HUES64 (cell line): ENCODE data around the gene SLC39A1.
A peak's percentile ranks its signal among the peaks of the same experiment; 100 is the strongest.
"Not testable (repeated sequence)": the region's sequence is repeated elsewhere in the genome, so short reads cannot be mapped to it uniquely, and the experiment has no call there.

Source experiments
- H3K27ac ChIP-seq: 2 replicates; pipeline ENCODE4 v1.7.0; 2013; ENCODE audit warnings: low read depth, low read length, inconsistent platforms
- H3K27me3 ChIP-seq: 2 replicates; pipeline ENCODE4 v1.6.1; 2013; ENCODE audit warnings: mild to moderate bottlenecking, low read length; ENCODE audit not compliant: insufficient read depth
- H3K36me3 ChIP-seq: 2 replicates; pipeline ENCODE4 v1.6.1; 2013; ENCODE audit warnings: mild to moderate bottlenecking, low read length; ENCODE audit not compliant: insufficient read depth
- H3K4me1 ChIP-seq: 2 replicates; pipeline ENCODE4 v1.6.1; 2013; ENCODE audit warnings: mild to moderate bottlenecking, low read length, moderate library complexity; ENCODE audit not compliant: insufficient read depth
- H3K4me3 ChIP-seq: 2 replicates; pipeline ENCODE4 v1.5.1; 2013; ENCODE audit warnings: mild to moderate bottlenecking, low read length, moderate library complexity
- H3K9ac ChIP-seq: 2 replicates; pipeline ENCODE4 v1.6.1; 2013; ENCODE audit warnings: mild to moderate bottlenecking, low read depth, low read length
- H3K9me3 ChIP-seq: 2 replicates; pipeline ENCODE4 v1.6.1; 2013; ENCODE audit warnings: low read depth, low read length; ENCODE audit not compliant: insufficient read depth
- WGBS: fragments of 150-250, 120-280 bp; methylation state at CpG from one replicate; pipeline ENCODE4 v1.1.7; 2013; ENCODE audit warnings: missing lambda C conversion rate; 5-methylcytosine and 5-hydroxymethylcytosine counted together

The SLC39A1 gene

DNA sequence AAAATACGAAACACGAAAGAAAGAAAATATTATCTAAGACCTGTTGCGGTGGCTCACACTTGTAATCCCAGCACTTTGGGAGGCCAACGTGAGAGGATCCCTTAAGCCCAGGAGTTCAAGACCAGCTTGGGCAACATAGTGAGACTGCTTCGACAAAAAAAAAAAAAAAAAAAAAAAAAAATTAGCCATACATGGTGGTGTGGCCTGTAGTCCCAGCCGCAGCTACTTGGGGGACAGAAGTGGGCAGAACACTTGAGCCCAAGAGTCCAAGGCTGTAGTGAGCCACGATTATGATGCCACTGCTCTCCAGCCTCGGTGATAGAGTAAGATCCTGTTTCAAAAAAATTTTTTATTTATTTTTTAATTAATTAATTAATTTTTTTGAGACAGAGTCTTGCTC, 24.3 kb upstream of the SLC39A1 start:
- Histone ChIP-seq H3K4me3 (no peak overlapping the region), H3K27ac (no peak overlapping the region)
- WGBS: 89% methylated on average over 8 of the region's 8 CpGs

GRCh38 chr1:153985941-153986761, 22.8 kb upstream of the SLC39A1 start, which contains the start of gene RAB13:
RAB13 (minus strand) TSS chr1:153986339; CDS start chr1:153986236, 103 bp downstream.
- Histone ChIP-seq H3K4me3 (peak within 1 kb of the TSS; percentile 89), H3K4me1 (peaks cover 8% of the 10 kb centered on the region; the same call in 1 of the 2 replicates), H3K27ac (peak within 1 kb of the TSS; percentile 76), H3K9me3 (no peaks in the 10 kb centered on the region), H3K36me3 (peaks cover 30% of the 10 kb centered on the region), H3K27me3 (no peaks in the 10 kb centered on the region), H3K9ac (peak within 1 kb of the TSS; percentile 83)
- WGBS: 2% methylated on average over 31 of the region's 32 CpGs

More for the DNA sequence above, 24.3 kb upstream of the SLC39A1 start:
- Histone ChIP-seq H3K9me3 (no peaks in the 10 kb centered on the region), H3K4me1 (peaks cover 12% of the 10 kb centered on the region; the same call in 1 of the 2 replicates), H3K36me3 (peaks cover 30% of the 10 kb centered on the region), H3K27me3 (no peaks in the 10 kb centered on the region), H3K9ac (no peak overlapping the region)

DNA sequence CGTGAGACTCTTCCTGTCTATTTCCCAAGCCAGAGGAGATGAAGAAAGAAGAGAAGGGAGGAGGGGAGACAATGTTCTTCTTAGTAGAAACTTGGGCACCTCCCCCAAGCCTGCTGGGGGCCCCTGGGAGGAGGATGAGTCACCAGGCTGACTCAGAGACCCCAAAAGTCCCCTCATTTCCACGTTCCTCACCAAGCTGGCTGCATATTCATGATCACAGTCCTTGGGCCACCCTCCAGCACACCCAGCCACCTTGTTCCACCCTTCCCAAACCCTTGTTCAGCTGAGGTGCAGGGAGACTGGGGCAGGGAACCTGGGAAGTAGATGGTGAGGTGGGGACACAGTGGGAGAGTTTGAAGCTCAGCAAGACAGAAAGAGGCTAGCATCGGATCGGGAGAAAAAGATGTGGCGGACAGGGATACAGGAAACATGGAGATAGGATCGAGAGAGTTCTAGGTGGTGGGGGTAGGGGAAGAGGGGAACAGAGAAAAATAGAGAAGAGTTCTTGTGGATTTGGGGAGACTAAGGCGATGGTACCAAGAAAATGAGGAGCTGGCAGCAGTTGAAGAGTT, 22.1 kb upstream of the SLC39A1 start:
- Histone ChIP-seq H3K27ac (peak overlapping the region; percentile 76), H3K9me3 (no peaks in the 10 kb centered on the region), H3K36me3 (peaks cover 36% of the 10 kb centered on the region), H3K4me3 (peak overlapping the region; percentile 89), H3K4me1 (peaks cover 8% of the 10 kb centered on the region; the same call in 1 of the 2 replicates), H3K9ac (peak overlapping the region; percentile 83), H3K27me3 (no peaks in the 10 kb centered on the region)
- 3% methylated on average over 6 of the region's 7 CpGs for WGBS

DNA sequence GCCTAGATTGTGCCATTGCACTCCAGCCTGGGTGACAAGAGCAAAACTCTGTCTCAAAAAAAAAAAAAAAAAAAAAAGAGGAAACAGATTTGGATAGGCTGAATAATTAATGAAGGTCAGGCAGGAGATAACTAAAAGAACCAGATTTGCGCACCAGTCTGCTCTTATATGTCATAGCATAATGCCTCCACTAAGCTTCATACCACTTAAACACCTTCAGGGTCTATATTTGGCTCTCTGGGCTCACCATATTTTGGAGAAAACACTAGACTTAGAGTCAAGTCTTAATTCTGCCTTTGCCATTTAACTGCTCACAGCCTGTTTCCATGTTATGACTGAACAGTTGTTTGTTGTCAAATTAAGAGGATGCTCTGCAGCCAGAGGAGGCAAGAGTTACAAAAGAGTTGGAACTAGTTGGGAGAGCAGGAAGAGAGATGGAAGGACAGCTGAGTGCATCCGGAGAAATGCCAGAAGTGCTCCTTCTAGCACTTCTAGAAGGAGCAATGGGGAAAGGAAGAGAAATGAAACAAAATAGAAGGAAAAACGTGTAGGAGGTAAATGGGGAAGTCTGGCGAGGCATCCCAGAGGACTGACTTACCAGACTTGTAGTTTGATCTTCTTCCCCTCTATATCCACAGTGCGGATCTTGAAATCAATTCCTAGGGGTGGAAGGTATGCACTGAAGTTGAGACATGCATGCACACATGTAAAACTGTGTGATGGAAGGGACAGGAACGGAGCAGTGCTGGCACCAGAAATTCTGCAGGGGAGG, 21.0 kb upstream of the SLC39A1 start:
- Histone ChIP-seq H3K9ac (no peak overlapping the region), H3K36me3 (peaks cover 43% of the 10 kb centered on the region), H3K9me3 (no peaks in the 10 kb centered on the region), H3K27ac (no peak overlapping the region; the same call in 1 of the 2 replicates), H3K4me1 (peaks cover 8% of the 10 kb centered on the region; the same call in 1 of the 2 replicates), H3K4me3 (peak overlapping the region; percentile 89), H3K27me3 (no peaks in the 10 kb centered on the region)
- WGBS: 75% methylated on average over 6 of the region's 6 CpGs

GRCh38 chr1:153981735-153982134, 18.4 kb upstream of the SLC39A1 start:
- H3K27me3 ChIP-seq, H3K27ac ChIP-seq, H3K9ac ChIP-seq, H3K9me3 ChIP-seq, H3K4me1 ChIP-seq, H3K4me3 ChIP-seq: not testable (repeated sequence)
- peaks cover 51% of the 10 kb centered on the region for H3K36me3 ChIP-seq
- WGBS: 89% methylated on average over 2 of the region's 2 CpGs

DNA sequence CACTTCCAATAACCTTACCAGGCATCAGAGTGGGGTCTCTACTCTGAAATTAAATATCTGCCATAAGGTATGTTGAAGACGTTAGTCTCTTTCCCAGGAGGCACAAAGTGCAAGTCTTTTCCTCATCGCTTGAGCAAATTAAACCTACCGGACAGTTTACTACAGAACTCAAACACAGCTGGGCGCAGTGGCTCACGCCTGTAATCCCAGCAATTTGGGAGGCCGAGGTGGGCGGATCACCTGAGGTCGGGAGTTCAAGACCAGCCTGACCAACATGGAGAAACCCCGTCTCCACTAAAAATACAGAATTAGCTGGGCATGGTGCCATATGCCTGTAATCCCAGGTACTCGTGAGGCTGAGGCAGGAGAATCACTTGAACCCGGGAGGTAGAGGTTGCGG, 15.8 kb upstream of the SLC39A1 start:
- H3K27ac ChIP-seq, H3K9ac ChIP-seq, H3K27me3 ChIP-seq, H3K4me3 ChIP-seq, H3K4me1 ChIP-seq, H3K9me3 ChIP-seq: not testable (repeated sequence)
- peaks cover 65% of the 10 kb centered on the region for H3K36me3 ChIP-seq
- WGBS: 97% methylated on average over 12 of the region's 12 CpGs

DNA sequence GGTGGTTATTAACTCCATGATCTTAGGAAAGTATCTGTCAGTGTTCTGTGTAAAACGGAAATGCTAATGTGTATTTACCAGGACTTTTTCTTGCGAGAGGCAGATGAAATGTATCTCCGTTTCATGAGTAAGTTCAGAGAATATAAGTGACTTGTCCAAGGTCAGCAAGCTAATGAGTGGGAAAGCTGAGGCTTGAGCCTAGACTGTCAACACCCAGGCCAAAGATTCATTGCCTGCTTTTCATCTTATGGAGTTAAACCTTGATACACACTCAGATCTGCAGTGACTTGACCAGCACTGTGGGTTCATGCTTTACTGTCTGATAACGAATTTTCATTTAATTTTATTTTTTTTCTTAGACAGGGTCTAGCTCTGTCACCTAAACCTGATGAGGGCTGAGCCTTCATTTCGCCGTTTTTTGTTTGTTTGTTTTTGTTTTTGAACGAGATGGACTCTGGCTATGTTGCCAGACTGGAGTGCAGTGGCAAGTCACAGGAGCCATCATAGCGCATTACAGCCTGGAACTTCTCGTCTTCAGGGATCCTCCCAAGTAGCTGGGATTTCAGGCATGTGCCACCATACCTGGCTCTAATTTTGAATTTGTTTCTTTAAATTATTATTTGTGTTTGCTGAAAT, 15.1 kb upstream of the SLC39A1 start:
- no peak overlapping the region; the same call in 1 of the 2 replicates for H3K27ac ChIP-seq
- no peaks in the 10 kb centered on the region for H3K27me3 ChIP-seq
- WGBS: 85% methylated on average over 9 of the region's 9 CpGs
- H3K9me3 ChIP-seq: no peaks in the 10 kb centered on the region
- peaks cover 67% of the 10 kb centered on the region for H3K36me3 ChIP-seq
- H3K4me3 ChIP-seq: peak overlapping the region; percentile 85
- H3K9ac ChIP-seq: peak overlapping the region; percentile 86
- peaks cover 3% of the 10 kb centered on the region; the same call in 1 of the 2 replicates for H3K4me1 ChIP-seq

DNA sequence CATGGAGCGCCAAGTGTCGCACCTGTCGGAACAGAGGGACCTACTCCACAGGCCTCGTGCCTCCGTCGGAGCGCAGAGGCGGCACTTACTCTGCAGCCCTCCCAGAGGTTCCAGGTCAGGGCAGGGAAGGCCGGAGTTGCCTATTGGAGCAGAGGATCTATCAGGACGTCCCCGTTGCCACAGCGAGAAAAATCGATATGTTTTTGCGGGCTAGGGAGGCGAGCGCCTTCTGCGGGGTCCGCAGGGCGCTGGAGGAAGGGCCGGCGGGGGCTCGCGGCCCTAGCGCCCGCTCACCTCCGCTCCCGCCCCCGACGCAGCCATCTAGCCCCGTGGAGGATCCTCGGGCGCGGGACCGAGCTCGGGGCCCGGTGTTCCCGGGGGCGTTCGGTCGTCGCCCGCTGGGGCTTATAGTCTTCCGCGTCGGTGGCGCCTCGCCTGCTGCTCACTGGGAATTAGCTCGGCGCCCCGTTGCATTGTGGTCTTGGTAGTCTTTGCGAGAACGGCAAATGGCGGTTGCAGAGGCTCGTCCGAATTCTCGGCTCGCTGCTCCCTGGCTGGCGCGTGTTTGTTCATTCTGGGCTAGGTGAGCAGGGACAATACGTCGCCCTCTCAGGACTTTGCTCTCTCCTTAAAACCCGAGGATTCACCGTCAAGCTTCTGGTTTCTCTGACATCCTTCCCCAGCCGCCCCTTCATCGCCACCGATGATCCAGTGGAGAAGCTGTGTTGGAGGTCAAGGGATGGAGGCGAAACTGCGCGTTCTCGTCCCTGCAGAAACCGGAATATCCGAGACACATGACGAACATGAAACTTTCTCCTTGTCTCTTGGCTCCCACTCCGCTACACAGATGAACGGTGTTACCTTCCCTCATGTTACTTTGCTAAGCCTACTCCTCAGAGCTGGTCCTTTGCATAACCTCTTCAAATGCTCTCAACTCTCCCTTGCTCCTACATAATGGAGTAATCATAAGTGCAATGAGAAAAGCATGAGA, 14.2 kb upstream of the SLC39A1 start, which contains the start of gene JTB:
TSS of gene JTB (minus strand) at position 425 of the 991 bp plus-strand sequence. CDS start at position 3, 422 bp downstream.
- under 1% methylated on average over 75 of the region's 75 CpGs for WGBS
- no peaks in the 10 kb centered on the region for H3K9me3 ChIP-seq
- H3K36me3 ChIP-seq: peaks cover 63% of the 10 kb centered on the region
- H3K4me1 ChIP-seq: peaks cover 3% of the 10 kb centered on the region; the same call in 1 of the 2 replicates
- H3K27me3 ChIP-seq: no peaks in the 10 kb centered on the region
- H3K27ac ChIP-seq: peak within 1 kb of the TSS; percentile 86
- H3K9ac ChIP-seq: peak within 1 kb of the TSS; percentile 86
- peak within 1 kb of the TSS; percentile 85 for H3K4me3 ChIP-seq

GRCh38 chr1:153976819-153977249, 13.5 kb upstream of the SLC39A1 start:
- Histone ChIP-seq H3K36me3 (peaks cover 56% of the 10 kb centered on the region), H3K4me3 (peak overlapping the region; percentile 85), H3K9me3 (no peaks in the 10 kb centered on the region), H3K27me3 (no peaks in the 10 kb centered on the region), H3K27ac (peak overlapping the region; percentile 86), H3K9ac (peak overlapping the region; percentile 86), H3K4me1 (peaks cover 3% of the 10 kb centered on the region; the same call in 1 of the 2 replicates)
- WGBS: under 1% methylated on average over 14 of the region's 16 CpGs
